ENCODE measurements around the gene GCM1. TPM values are rescaled to one million over a fixed set of nuclear protein-coding genes. Genes with fewer than 3 reads are reported as not detected.
A peak's percentile ranks its signal among the peaks of the same experiment; 100 is the strongest.

GCM1 gene
- total and polyA plus RNA-seq, 2 experiments from 2014 or later, result 0.33 TPM; not detected in 1

- no peaks in the 10 kb centered on the region for H3K9me3 ChIP-seq (ENCODE audit: low read depth)
- WGBS (ENCODE audit: low lambda C conversion rate, missing lambda C conversion rate), result 18% methylated on average over 8 of the region's 8 CpGs
- H3K27ac ChIP-seq, result no peak overlapping the region
Measured at GRCh38 chr6:53134601-53135235, 13.9 kb downstream of the GCM1 start.

GRCh38 chr6:53133961-53134360 lies 14.7 kb downstream of the GCM1 start:
- TF ChIP-seq EZH2phosphoT487 (IDR thresholded peaks at IDR 0.05; ENCODE audit: low read depth, severe bottlenecking, unreplicated experiment), result no peak
- 91% methylated on average over 16 of the region's 16 CpGs for whole genome bisulfite sequencing (ENCODE audit: low lambda C conversion rate, missing lambda C conversion rate)
- H3K27ac ChIP-seq, result no peak overlapping the region

More at GRCh38 chr6:53134601-53135235, 13.9 kb downstream of the GCM1 start:
- Histone ChIP-seq H3K79me2 (no peaks in the 10 kb centered on the region), H2AFZ (no peak overlapping the region), H3K36me3 (replicated peaks; ENCODE audit: insufficient read depth, low read depth) (no peaks in the 10 kb centered on the region), H3K4me3 (no peak overlapping the region), H3K9me2 (replicated peaks; ENCODE audit: insufficient read depth) (no peaks in the 10 kb centered on the region), H3K4me1 (ENCODE audit: insufficient read depth) (peaks cover 4% of the 10 kb centered on the region), H4K20me1 (ENCODE audit: insufficient read depth, poor library complexity, severe bottlenecking) (no peaks in the 10 kb centered on the region), H3K4me2 (peak overlapping the region; percentile 5), H3K27me3 (no peaks in the 10 kb centered on the region)
- peak; percentile 25 for DNase-seq (ENCODE audit: low spot score)
- no peak for TF ChIP-seq EZH2phosphoT487 (IDR thresholded peaks at IDR 0.05; ENCODE audit: low read depth, severe bottlenecking, unreplicated experiment)
- TF ChIP-seq EZH2 (IDR thresholded peaks at IDR 0.05; ENCODE audit: borderline replicate concordance), result no peak
- no peak for TF ChIP-seq CTCF (IDR thresholded peaks at IDR 0.05; ENCODE audit: poor library complexity)

GRCh38 chr6:53130569-53131290 lies 17.9 kb downstream of the GCM1 start:
- H3K9me3 ChIP-seq (ENCODE audit: low read depth), result no peaks in the 10 kb centered on the region
- H3K9me2 ChIP-seq (replicated peaks; ENCODE audit: insufficient read depth), result no peaks in the 10 kb centered on the region
- H3K27me3 ChIP-seq, result no peaks in the 10 kb centered on the region
- no peak overlapping the region for H3K27ac ChIP-seq
- WGBS (ENCODE audit: low lambda C conversion rate, missing lambda C conversion rate), result 78% methylated on average over 6 of the region's 6 CpGs
- no peak for DNase-seq (ENCODE audit: low spot score)
- H4K20me1 ChIP-seq (ENCODE audit: insufficient read depth, poor library complexity, severe bottlenecking), result no peaks in the 10 kb centered on the region
- H3K4me3 ChIP-seq, result no peak overlapping the region
- H3K4me2 ChIP-seq, result no peak overlapping the region
- H2AFZ ChIP-seq, result no peak overlapping the region
- no peak for TF ChIP-seq EZH2phosphoT487 (IDR thresholded peaks at IDR 0.05; ENCODE audit: low read depth, severe bottlenecking, unreplicated experiment)
- TF ChIP-seq CTCF (IDR thresholded peaks at IDR 0.05; ENCODE audit: poor library complexity), result no peak
- no peak for TF ChIP-seq EZH2 (IDR thresholded peaks at IDR 0.05; ENCODE audit: borderline replicate concordance)
- H3K4me1 ChIP-seq (ENCODE audit: insufficient read depth), result peaks cover 4% of the 10 kb centered on the region
- H3K36me3 ChIP-seq (replicated peaks; ENCODE audit: insufficient read depth, low read depth), result no peaks in the 10 kb centered on the region
- no peaks in the 10 kb centered on the region for H3K79me2 ChIP-seq

More at GRCh38 chr6:53133961-53134360, 14.7 kb downstream of the GCM1 start:
- no peak overlapping the region for H3K4me3 ChIP-seq
- no peaks in the 10 kb centered on the region for H3K36me3 ChIP-seq (replicated peaks; ENCODE audit: insufficient read depth, low read depth)
- no peaks in the 10 kb centered on the region for H4K20me1 ChIP-seq (ENCODE audit: insufficient read depth, poor library complexity, severe bottlenecking)
- H3K9me2 ChIP-seq (replicated peaks; ENCODE audit: insufficient read depth), result no peaks in the 10 kb centered on the region
- DNase-seq (ENCODE audit: low spot score), result no peak
- H3K27me3 ChIP-seq, result no peaks in the 10 kb centered on the region
- H3K4me1 ChIP-seq (ENCODE audit: insufficient read depth), result peaks cover 4% of the 10 kb centered on the region
- no peak overlapping the region for H3K4me2 ChIP-seq
- no peaks in the 10 kb centered on the region for H3K79me2 ChIP-seq
- H3K9me3 ChIP-seq (ENCODE audit: low read depth), result no peaks in the 10 kb centered on the region
- no peak overlapping the region for H2AFZ ChIP-seq

DNA sequence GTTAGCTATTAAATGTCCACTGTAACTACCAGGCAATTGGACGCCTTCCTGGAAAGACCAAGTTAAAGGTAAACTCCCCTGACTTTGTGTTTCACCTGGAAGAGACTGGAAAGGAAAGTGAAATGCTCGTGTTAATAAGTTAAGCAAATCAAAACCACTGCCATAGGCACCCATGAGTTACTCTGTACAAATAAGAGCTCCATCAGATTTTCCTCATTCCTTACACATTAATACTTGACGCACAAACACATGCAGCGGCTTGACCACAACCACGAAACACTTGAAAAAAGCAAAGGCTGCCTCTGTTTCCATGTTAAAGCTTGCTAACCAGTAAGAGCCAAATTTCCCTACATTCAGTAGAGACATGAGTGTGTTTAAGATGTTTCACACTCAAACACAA lies 19.8 kb downstream of the GCM1 start:
- H3K79me2 ChIP-seq, result no peaks in the 10 kb centered on the region
- no peak overlapping the region for H3K27ac ChIP-seq
- DNase-seq (ENCODE audit: low spot score), result no peak
- no peak overlapping the region for H3K4me3 ChIP-seq
- H3K9me2 ChIP-seq (replicated peaks; ENCODE audit: insufficient read depth), result no peaks in the 10 kb centered on the region
- H3K9me3 ChIP-seq (ENCODE audit: low read depth), result no peaks in the 10 kb centered on the region
- H2AFZ ChIP-seq, result no peak overlapping the region
- H3K4me1 ChIP-seq (ENCODE audit: insufficient read depth), result no peaks in the 10 kb centered on the region
- no peaks in the 10 kb centered on the region for H4K20me1 ChIP-seq (ENCODE audit: insufficient read depth, poor library complexity, severe bottlenecking)
- 83% methylated on average over 5 of the region's 5 CpGs for WGBS (ENCODE audit: low lambda C conversion rate, missing lambda C conversion rate)
- H3K4me2 ChIP-seq, result no peak overlapping the region
- TF ChIP-seq CTCF (IDR thresholded peaks at IDR 0.05; ENCODE audit: poor library complexity) (no peak), EZH2 (IDR thresholded peaks at IDR 0.05; ENCODE audit: borderline replicate concordance) (no peak), EZH2phosphoT487 (IDR thresholded peaks at IDR 0.05; ENCODE audit: low read depth, severe bottlenecking, unreplicated experiment) (no peak)
- H3K36me3 ChIP-seq (replicated peaks; ENCODE audit: insufficient read depth, low read depth), result no peaks in the 10 kb centered on the region
- H3K27me3 ChIP-seq, result no peaks in the 10 kb centered on the region
